Measurements from ENCODE around the gene TMEM267.
A peak's percentile ranks its signal among the peaks of the same experiment; 100 is the strongest.
"Not testable (repeated sequence)": the region's sequence is repeated elsewhere in the genome, so short reads cannot be mapped to it uniquely, and the experiment has no call there.

TMEM267 gene

DNA sequence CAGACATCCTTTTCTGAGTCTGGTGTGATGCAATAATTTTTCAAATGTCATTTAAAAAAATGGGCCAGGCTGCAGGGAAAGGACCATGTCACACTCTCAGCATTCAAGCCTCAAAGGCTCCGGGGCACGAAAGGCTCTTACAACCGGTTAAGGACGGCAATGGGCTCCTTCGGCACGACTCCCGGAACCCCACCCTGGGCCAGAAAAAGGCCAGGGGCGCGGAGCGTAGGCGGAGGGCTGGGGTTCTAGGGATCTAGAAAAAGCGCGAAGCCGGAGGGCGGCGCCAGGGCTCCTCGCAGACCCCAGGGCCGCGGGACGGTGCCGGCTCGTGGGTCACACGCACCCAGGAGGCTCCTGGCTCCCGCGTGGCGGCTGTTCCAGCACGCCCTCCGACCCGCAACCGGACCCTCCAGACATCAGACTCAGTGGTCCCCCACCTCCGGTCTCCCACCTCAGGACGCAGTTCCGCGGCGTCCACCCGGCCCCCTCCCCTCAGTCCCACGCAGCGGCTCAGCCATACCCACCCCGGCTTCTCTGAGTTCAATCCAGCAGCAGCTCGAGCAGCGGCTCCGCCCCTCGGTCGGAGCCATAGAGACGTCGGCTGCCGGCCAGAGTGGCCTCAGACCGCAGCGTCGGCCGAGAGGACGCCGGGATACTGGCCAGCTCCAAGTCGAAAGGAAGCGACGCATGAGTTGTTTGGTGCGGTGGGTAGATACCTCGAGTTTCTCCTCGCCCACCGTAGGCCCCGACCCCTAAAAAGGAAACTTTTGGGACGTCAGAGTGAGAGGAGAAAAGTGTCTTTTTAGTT is at the start of gene TMEM267:
TMEM267 (minus strand) TSS at position 568 of the 808 bp plus-strand sequence. CDS start 29,896 bp downstream, outside the sequence.
- DNase-seq, result peak; percentile 88 to 91

GRCh38 chr5:43530648-43531047 is 47.0 kb upstream of the TMEM267 start:
- DNase-seq, result no peak

DNA sequence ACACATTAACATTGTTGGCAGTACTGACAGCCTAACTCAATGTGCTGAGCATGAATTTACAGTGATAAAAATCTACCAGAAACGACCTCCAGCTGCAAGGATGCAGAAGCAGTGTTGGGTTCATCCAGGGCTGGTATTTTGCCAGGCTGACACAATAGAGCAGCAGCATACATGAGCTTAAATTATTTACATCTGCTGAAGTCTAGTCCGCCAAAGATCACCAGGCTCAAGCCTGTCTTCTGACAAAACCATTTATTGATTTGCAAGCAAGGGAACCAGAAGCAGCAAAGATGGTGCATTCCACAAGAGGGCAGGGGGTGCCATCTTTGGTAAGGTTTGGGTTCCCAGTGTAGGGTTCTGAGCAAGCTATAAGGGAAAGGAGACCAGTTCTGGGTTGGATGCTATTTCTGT is 40.0 kb upstream of the TMEM267 start:
- DNase-seq, result no peak

DNA sequence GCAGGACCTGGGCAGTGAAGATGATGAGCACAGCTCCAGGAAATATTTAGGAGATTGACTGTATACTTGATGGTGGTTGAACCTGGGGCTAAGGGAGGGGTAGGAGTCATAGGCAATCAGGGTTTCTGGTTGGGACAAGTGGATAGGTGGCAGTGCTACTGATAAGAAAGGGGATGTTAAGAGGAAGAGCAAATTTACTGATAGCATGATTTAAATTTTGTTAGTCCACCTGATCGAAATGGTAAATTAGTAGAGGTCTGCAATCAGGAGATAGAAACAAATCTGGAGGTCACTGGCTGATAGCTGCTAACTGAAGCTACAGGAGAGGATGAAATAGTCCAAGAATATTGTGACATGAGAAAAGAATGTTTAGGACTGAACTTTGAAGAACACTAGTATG is 37.0 kb upstream of the TMEM267 start:
- DNase-seq, result no peak

GRCh38 chr5:43515678-43516048 is 32.0 kb upstream of the TMEM267 start:
- no peak for DNase-seq

DNA sequence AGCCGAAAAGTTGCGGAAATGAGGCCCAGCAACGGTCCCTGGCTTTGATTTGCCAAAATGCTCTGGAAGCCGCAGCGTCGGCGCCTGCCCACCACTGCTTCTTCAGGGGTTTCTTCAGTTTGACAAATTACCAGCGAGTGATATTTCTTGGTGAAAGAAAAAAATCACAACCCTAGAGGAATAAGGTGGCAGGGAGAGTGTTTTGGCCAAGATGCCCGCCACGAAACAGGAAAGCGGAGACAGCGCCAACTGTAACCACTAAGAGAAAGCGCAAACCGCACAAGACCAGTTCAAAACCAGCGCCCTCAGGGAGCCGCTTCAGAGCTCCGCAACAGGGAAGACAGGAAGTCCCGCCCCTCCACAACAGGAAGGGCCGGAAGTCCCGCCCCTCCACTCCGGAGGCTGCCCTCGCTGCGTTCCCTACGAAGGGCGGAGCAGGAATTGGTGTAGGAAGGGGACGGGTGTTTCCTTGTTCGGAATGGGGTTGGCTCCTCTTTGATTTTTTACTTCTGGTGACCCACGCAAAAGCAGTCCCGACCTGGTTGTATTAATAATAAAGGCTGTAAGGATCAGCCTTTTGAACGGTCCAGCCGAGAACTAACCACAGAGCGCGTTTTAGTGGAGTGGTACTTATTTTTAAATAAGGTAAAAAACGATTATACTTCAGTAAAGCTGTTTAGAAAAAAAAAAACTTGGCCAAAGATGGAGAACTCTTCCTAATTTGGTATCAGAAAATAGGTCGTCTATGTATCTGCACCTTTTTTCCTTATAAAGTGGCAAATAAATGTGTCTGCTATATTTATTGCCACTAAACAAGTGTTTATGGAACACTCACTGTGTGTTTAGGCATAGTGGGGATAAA is 31.4 kb upstream of the TMEM267 start, which contains the start of gene C5orf34:
C5orf34 (minus strand) TSS at position 333 of the 862 bp plus-strand sequence. CDS start 5,809 bp downstream, outside the sequence.
- peak; percentile 93 for DNase-seq

GRCh38 chr5:43514471-43514815 is 30.8 kb upstream of the TMEM267 start:
- DNase-seq, result peak in 1 of 2 donors; percentile 22

DNA sequence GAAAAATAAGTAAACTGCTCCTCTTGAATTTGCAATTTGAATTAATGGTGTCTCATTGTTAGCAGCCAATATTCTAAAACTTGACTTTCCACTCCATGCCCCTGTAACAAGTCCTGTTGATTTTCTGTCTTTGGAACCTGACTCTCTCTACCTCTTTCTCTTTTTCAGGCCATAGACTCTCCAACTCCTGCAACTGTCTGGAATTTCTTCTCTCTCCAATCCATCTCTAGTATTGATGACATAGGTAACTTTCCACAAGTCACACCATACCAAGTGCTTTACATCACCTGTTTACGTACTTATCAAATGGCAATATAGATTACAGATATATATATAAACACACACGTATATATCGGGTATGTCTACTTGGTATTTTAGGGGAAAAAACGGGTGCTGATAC is 30.4 kb upstream of the TMEM267 start:
- no peak for DNase-seq

GRCh38 chr5:43511062-43511461 is 27.4 kb upstream of the TMEM267 start:
- not testable (repeated sequence) for DNase-seq

- no peak for DNase-seq
Measured at GRCh38 chr5:43498581-43498980, 14.9 kb upstream of the TMEM267 start.

DNA sequence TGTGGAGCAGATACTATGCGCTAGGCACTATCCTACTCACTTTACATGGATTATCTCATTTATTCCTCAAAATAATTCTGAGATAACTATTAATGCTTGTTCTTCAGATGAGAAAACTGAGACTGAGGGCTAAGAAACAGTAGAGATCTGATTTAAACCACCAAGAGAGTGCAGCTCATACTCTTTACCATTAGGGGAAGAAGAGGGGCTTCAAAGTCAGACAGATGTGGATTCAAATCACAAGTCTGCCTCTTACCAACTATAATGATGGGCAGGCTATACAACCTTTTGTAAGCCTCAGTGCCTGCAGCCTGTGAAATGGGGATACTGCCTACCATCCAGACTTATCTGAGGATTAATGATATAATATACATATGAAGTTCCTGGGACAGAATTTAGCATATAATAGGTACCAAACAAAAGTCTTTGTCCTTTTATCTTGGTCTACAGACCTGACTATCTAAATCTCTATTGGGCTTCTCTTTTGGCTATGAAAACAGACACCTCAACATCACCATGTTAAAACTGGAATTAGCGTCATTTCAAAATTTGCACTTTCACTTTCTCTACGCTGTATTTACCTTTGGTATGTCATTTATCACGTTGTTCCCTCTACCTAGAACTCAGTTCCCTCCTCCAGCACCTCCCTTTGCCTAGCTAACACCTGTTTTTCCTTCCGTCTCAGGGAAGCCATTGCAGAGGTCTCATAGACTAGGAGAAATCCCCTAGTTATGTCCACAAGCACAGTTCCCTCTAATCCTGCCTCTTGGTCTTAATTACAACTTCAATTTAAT is 13.8 kb upstream of the TMEM267 start:
- no peak for DNase-seq

DNA sequence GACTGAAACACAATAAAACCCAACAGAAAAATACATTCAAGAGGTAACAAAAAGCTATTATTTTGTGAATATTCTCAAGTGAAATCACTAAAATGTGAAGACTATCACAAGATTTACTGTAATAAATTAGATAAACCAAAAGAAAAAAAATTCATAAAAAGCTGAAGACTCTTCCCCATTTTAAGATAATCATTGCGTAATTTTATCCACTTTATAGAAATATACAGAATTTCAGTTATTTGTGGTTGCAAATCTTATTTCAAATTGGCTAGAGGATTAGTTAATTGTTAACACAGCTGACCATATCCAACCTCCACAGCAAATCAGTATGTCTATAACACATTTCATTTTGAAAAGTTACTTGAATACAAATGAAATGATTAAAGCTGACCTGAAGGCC is 7.7 kb upstream of the TMEM267 start:
- DNase-seq, result no peak

DNA sequence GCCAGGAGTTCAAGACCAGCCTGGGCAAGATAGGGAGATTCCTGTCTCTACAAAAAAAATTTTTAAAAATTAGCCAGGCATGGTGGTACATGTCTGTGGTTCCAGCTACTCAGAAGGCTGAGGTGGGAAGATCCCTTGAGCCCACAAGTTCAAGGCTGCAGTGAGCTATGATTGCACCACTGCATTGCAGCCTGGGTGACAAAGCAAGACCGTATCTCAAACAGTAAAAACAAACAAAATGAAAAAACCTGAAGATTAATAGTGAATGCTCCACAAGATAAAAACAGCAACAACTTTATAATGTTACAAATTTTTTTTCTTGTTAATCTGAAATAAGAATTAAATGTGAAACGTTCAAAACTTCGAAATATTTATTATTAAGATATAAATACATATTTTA is 2.7 kb upstream of the TMEM267 start:
- DNase-seq, result no peak

DNA sequence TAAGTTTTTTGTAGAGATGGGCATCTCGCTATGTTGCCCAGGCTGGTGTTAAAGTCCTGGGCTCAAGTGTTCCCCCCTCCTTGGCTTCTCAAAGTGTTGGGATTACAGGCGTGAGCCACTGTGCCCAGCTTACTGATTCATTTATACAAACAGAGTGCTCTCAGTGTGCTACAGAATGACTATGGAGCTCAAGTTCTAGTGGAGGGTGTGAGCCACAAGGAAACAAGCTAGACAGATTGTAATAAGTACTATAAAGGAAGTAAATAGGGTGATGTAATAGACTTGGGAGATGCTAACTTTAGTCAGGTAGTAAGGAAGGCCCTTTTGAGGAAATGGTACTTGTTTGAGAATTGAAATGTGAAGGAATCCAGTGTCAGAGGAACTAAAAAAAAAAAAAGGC is 1.7 kb upstream of the TMEM267 start:
- DNase-seq, result peak in 1 of 2 donors; percentile 12

GRCh38 chr5:43484106-43484849 is 613 bp upstream of the TMEM267 start:
- DNase-seq, result peak; percentile 90 to 91

DNA sequence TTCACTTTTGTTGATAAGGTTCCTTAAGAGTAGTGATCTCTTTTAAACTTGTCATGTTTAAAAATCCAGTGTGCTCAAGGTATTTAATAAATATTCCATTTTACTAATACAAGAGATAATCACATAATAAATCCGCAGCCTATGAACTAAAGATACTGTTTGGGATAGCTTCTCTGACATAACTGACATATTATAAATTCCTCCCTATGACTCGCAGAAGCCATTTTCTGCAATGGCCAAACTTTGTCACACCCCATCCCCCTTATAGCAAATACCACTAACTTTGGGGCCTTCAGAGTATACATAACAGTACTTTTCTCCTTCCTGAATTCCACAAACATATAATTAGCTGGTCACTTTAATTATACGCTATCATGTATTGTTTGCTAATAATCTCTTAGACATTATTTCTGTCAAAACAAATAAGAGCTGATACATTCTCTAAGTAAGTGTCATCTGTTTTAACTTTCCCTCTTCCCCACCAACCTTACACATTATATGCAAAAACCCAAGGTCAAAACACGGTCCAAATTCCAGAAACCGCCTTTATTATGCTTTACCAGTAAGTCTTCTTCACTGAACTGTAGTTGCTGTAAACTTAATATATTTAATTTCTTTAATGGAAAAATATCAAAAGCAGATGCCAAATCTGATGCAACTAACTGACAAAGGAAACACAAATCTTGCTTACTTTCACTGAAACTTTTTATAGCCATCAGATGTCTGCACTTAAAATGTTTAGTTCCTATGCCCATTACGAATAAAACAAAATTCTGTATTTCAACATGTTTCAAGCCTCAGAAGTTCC is 971 bp downstream of the TMEM267 start:
- DNase-seq, result no peak

DNA sequence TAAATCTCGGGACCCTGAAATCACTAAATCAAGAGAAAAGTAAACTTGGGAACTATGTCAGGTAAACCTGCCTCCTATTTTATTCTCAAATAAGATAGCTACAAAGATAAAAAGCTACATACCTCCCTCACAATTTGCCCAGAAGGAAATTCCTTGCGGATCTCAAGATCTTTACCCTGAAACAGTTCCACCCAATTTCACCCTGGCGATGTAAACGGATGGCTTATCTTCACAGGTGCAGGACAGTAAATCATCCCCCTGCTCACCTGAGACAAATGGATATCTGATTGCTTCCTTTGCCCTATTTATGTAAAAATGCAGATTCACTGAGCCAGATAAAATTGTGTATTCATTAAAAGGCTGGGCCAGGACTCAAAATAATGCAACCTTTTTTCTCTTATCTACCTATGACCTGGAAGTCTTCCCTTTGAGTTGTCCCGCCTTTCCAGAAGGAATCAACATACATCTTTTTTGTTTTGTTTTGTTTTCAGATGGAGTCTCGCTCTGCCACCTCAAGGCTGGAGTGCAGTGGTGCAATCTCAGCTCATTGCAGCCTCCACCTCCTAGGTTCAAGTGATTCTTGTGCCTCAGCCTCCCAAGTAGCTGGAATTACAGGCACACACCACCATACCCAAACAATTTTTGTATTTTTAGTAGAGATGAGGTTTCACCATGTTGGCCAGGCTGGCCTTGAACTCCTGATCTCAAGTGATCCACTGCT is 13.8 kb downstream of the TMEM267 start:
- no peak for DNase-seq

GRCh38 chr5:43467100-43467499 is 16.6 kb downstream of the TMEM267 start:
- DNase-seq, result no peak

DNA sequence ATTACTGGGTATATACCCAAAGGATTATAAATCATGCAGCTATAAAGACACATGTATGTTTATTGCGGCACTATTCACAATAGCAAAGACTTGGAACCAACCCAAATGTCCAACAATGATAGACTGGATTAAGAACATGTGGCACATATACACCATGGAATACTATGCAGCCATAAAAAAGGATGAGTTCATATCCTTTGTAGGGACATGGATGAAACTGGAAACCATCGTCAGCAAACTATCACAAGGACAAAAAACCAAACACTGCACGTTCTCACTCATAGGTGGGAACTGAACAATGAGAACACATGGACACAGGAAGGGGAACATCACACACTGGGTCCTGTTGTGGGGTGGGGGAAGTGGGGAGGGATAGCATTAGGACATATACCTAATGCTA is 18.2 kb downstream of the TMEM267 start:
- DNase-seq, result not testable (repeated sequence)

DNA sequence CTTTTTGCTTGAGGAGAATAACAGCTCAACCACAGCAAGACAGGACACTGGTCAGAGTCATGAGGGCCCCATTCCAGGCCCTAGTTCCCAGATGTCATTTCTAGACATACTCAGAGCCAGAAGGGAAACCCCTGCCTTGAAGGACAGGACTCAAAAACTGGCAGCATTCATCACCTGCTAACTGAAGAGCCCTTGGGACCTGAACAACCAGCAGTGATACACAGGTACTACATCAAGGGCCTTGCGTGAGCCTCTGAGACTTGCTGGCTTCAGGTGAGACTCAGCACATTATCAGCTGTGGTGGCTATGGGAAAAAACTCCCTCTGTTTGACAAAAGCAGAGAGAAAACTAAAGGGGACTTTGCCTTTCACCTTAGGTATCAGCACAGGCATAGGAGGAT is 22.6 kb downstream of the TMEM267 start:
- no peak for DNase-seq

- DNase-seq, result no peak
Measured at GRCh38 chr5:43456556-43456955, 27.1 kb downstream of the TMEM267 start.

All from CD4-positive, alpha-beta T cell treated with Interleukin-4 for 1 hour (primary cell).